Duodenal mucosa (tissue), 2 donors: ENCODE data around the gene FAM124A.
A peak's percentile ranks its signal among the peaks of the same experiment; 100 is the strongest.

Experiments
- H3K27ac ChIP-seq: one replicate; pipeline ENCODE4 v1.7.0; 2013; ENCODE audit warnings: low read depth, low read length
- H3K27me3 ChIP-seq, 2 donors: one replicate each; pipeline ENCODE4 v1.7.0; 2013; ENCODE audit warnings: low read length in 2 of 2, control low read depth in 1 of 2; ENCODE audit not compliant: insufficient read depth in 2 of 2, control insufficient read depth in 1 of 2
- H3K36me3 ChIP-seq, 2 donors: one replicate each; pipeline ENCODE4 v1.7.0; 2013; ENCODE audit warnings: low read length in 2 of 2, control low read depth in 1 of 2; ENCODE audit not compliant: insufficient read depth in 2 of 2, control insufficient read depth in 1 of 2
- H3K4me1 ChIP-seq, 2 donors: one replicate each; pipeline ENCODE4 v1.7.0; 2013; ENCODE audit warnings: low read length in 2 of 2, control low read depth in 1 of 2; ENCODE audit not compliant: insufficient read depth in 2 of 2, control insufficient read depth in 1 of 2
- H3K4me3 ChIP-seq, 2 donors: one replicate each; pipeline ENCODE4 v1.7.0; 2013; ENCODE audit warnings: low read length in 2 of 2, low read depth in 1 of 2
- H3K9ac ChIP-seq, 2 donors: one replicate each; pipeline ENCODE4 v1.7.0; 2013; ENCODE audit warnings: low read length in 2 of 2, low read depth in 1 of 2
- H3K9me3 ChIP-seq, 2 donors: one replicate each; pipeline ENCODE4 v1.7.0; 2013; ENCODE audit warnings: low read length in 2 of 2, control low read depth in 1 of 2; ENCODE audit not compliant: control insufficient read depth in 1 of 2

FAM124A gene

GRCh38 chr13:51229101-51229719, 7.0 kb downstream of the FAM124A start:
- no peaks in the 10 kb centered on the region for H3K9me3 ChIP-seq
- no peak overlapping the region for H3K4me3 ChIP-seq
- H3K36me3 ChIP-seq, result no peaks in the 10 kb centered on the region
- H3K27me3 ChIP-seq, result peaks cover 0 to 9% of the 10 kb centered on the region in 2 donors
- no peaks in the 10 kb centered on the region for H3K4me1 ChIP-seq
- H3K9ac ChIP-seq, result no peak overlapping the region
- no peak overlapping the region for H3K27ac ChIP-seq

GRCh38 chr13:51229731-51230130, 7.5 kb downstream of the FAM124A start:
- no peaks in the 10 kb centered on the region for H3K9me3 ChIP-seq
- no peaks in the 10 kb centered on the region for H3K4me1 ChIP-seq
- peaks cover 0 to 9% of the 10 kb centered on the region in 2 donors for H3K27me3 ChIP-seq
- no peak overlapping the region for H3K9ac ChIP-seq
- H3K4me3 ChIP-seq, result no peak overlapping the region
- no peaks in the 10 kb centered on the region for H3K36me3 ChIP-seq
- no peak overlapping the region for H3K27ac ChIP-seq

GRCh38 chr13:51230477-51231105, 8.4 kb downstream of the FAM124A start:
- Histone ChIP-seq H3K4me1 (no peaks in the 10 kb centered on the region), H3K27ac (no peak overlapping the region), H3K9me3 (no peaks in the 10 kb centered on the region), H3K36me3 (no peaks in the 10 kb centered on the region), H3K27me3 (peaks cover 0 to 3% of the 10 kb centered on the region in 2 donors), H3K4me3 (peak overlapping the region; percentile 31 to 58), H3K9ac (peak overlapping the region in 1 of 2 donors; percentile 7)

GRCh38 chr13:51231456-51231855, 9.3 kb downstream of the FAM124A start:
- H3K27ac ChIP-seq, result no peak overlapping the region
- H3K9ac ChIP-seq, result no peak overlapping the region
- no peak overlapping the region for H3K4me3 ChIP-seq

GRCh38 chr13:51232328-51232727, 10.1 kb downstream of the FAM124A start:
- no peak overlapping the region for H3K4me3 ChIP-seq
- H3K9me3 ChIP-seq, result no peaks in the 10 kb centered on the region
- H3K9ac ChIP-seq, result no peak overlapping the region
- H3K36me3 ChIP-seq, result no peaks in the 10 kb centered on the region
- H3K27me3 ChIP-seq, result peaks cover 3% of the 10 kb centered on the region in 2 donors
- no peak overlapping the region for H3K27ac ChIP-seq
- H3K4me1 ChIP-seq, result no peaks in the 10 kb centered on the region

More at GRCh38 chr13:51231456-51231855, 9.3 kb downstream of the FAM124A start:
- no peaks in the 10 kb centered on the region for H3K4me1 ChIP-seq
- peaks cover 3% of the 10 kb centered on the region in 2 donors for H3K27me3 ChIP-seq
- H3K9me3 ChIP-seq, result no peaks in the 10 kb centered on the region
- H3K36me3 ChIP-seq, result no peaks in the 10 kb centered on the region

- Histone ChIP-seq H3K9me3 (no peaks in the 10 kb centered on the region), H3K4me3 (no peak overlapping the region), H3K9ac (no peak overlapping the region), H3K36me3 (no peaks in the 10 kb centered on the region), H3K27ac (no peak overlapping the region), H3K27me3 (peaks cover 3% of the 10 kb centered on the region in 2 donors), H3K4me1 (no peaks in the 10 kb centered on the region)
Observed at GRCh38 chr13:51233117-51233826, 11.1 kb downstream of the FAM124A start.

- no peak overlapping the region for H3K27ac ChIP-seq
- no peak overlapping the region for H3K9ac ChIP-seq
- no peaks in the 10 kb centered on the region for H3K36me3 ChIP-seq
- no peak overlapping the region for H3K4me3 ChIP-seq
- H3K9me3 ChIP-seq, result no peaks in the 10 kb centered on the region
- no peaks in the 10 kb centered on the region for H3K4me1 ChIP-seq
- peaks cover 3% of the 10 kb centered on the region in 2 donors for H3K27me3 ChIP-seq
Observed at GRCh38 chr13:51234676-51235075, 12.5 kb downstream of the FAM124A start.

- H3K9ac ChIP-seq, result no peak overlapping the region
- H3K27me3 ChIP-seq, result peaks cover 3% of the 10 kb centered on the region in 2 donors
- no peaks in the 10 kb centered on the region for H3K36me3 ChIP-seq
- H3K4me1 ChIP-seq, result no peaks in the 10 kb centered on the region
- no peak overlapping the region for H3K4me3 ChIP-seq
- H3K9me3 ChIP-seq, result no peaks in the 10 kb centered on the region
- H3K27ac ChIP-seq, result no peak overlapping the region
Observed at GRCh38 chr13:51235186-51235585, 13.0 kb downstream of the FAM124A start.

- Histone ChIP-seq H3K9ac (no peak overlapping the region), H3K27me3 (peaks cover 3% of the 10 kb centered on the region in 2 donors), H3K4me1 (no peaks in the 10 kb centered on the region), H3K36me3 (no peaks in the 10 kb centered on the region), H3K4me3 (no peak overlapping the region), H3K9me3 (no peaks in the 10 kb centered on the region), H3K27ac (no peak overlapping the region)
Observed at GRCh38 chr13:51235756-51236490, 13.7 kb downstream of the FAM124A start.

GRCh38 chr13:51236491-51236792, 14.2 kb downstream of the FAM124A start:
- Histone ChIP-seq H3K27ac (no peak overlapping the region), H3K4me1 (no peaks in the 10 kb centered on the region), H3K36me3 (no peaks in the 10 kb centered on the region), H3K27me3 (peaks cover 3% of the 10 kb centered on the region in 2 donors), H3K9ac (no peak overlapping the region), H3K4me3 (no peak overlapping the region), H3K9me3 (no peaks in the 10 kb centered on the region)
